ENCODE measurements around the gene ALK.

DNA sequence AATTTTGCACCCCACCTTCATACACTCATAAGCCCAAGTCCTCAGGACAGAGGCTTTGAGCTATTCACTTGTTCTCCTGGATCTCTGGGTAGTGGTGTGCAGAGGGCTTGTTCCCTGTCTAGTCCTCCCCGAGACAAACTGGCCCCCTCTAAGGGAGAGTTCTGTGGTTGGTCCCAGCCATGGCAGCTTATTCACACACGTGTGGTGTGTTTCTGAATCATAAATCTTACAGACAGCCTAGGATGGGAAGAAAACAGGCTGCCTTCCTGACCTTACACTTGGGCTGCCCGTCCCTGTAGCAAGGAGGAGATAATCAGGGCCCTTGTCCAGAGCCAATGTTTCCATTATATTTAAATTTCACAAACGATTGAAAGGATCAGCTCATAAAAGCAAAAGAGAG is 551.2 kb downstream of the ALK start:
- TF ChIP-seq, protein P1, sequence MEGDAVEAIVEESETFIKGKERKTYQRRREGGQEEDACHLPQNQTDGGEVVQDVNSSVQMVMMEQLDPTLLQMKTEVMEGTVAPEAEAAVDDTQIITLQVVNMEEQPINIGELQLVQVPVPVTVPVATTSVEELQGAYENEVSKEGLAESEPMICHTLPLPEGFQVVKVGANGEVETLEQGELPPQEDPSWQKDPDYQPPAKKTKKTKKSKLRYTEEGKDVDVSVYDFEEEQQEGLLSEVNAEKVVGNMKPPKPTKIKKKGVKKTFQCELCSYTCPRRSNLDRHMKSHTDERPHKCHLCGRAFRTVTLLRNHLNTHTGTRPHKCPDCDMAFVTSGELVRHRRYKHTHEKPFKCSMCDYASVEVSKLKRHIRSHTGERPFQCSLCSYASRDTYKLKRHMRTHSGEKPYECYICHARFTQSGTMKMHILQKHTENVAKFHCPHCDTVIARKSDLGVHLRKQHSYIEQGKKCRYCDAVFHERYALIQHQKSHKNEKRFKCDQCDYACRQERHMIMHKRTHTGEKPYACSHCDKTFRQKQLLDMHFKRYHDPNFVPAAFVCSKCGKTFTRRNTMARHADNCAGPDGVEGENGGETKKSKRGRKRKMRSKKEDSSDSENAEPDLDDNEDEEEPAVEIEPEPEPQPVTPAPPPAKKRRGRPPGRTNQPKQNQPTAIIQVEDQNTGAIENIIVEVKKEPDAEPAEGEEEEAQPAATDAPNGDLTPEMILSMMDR (IDR thresholded peaks at IDR 0.05): no peak
- TF ChIP-seq POLR2A (IDR thresholded peaks at IDR 0.05): no peak
